Fibroblast of the conjunctiva (primary cell): ENCODE data around the gene SLC7A4.
A peak's percentile ranks its signal among the peaks of the same experiment; 100 is the strongest.
"Not testable (repeated sequence)": the region's sequence is repeated elsewhere in the genome, so short reads cannot be mapped to it uniquely, and the experiment has no call there.

Source experiments
- DNase-seq: peaks from one replicate; pipeline ENCODE4 v3.0.0-alpha.2; 2010; ENCODE audit warnings: low read depth

SLC7A4 gene

GRCh38 chr22:21016644-21017420 lies 15.5 kb downstream of the SLC7A4 start:
- DNase-seq: no peak

GRCh38 chr22:21015466-21016006 lies 16.8 kb downstream of the SLC7A4 start:
- DNase-seq: no peak

GRCh38 chr22:21014726-21015465 lies 17.5 kb downstream of the SLC7A4 start, which contains the start of gene P2RX6:
P2RX6 (plus strand) TSS chr22:21015165; CDS start chr22:21015175, 10 bp downstream.
- peak; percentile 34 for DNase-seq

- DNase-seq: peak; percentile 84
Measured at GRCh38 chr22:21014202-21014725, 18.1 kb downstream of the SLC7A4 start.

GRCh38 chr22:21013657-21014201 lies 18.6 kb downstream of the SLC7A4 start:
- no peak for DNase-seq

- no peak for DNase-seq
Measured at GRCh38 chr22:21012446-21013407, 19.6 kb downstream of the SLC7A4 start.

- DNase-seq: no peak
Measured at GRCh38 chr22:21010426-21011113, 21.8 kb downstream of the SLC7A4 start.

- DNase-seq: no peak
Measured at GRCh38 chr22:21009638-21010425, 22.5 kb downstream of the SLC7A4 start.

GRCh38 chr22:21009208-21009607 lies 23.2 kb downstream of the SLC7A4 start:
- not testable (repeated sequence) for DNase-seq

- DNase-seq: no peak
Measured at GRCh38 chr22:21003782-21004181, 28.6 kb downstream of the SLC7A4 start.

- DNase-seq: peak; percentile 89
Measured at GRCh38 chr22:21001601-21002325, 30.6 kb downstream of the SLC7A4 start, which contains the start of gene THAP7. THAP7 (minus strand) TSS chr22:21002118; CDS start chr22:21001911, 207 bp downstream.

GRCh38 chr22:21000987-21001600 lies 31.3 kb downstream of the SLC7A4 start:
- no peak for DNase-seq

GRCh38 chr22:21000207-21000986 lies 32.0 kb downstream of the SLC7A4 start:
- no peak for DNase-seq

GRCh38 chr22:20999350-21000206 lies 32.8 kb downstream of the SLC7A4 start:
- no peak for DNase-seq

GRCh38 chr22:20998411-20999336 lies 33.7 kb downstream of the SLC7A4 start:
- DNase-seq: no peak
